Tibial artery (tissue), 4 donors: ENCODE results near the gene SERINC2.

Experiments
- DNase-seq, 2 donors: peaks; one replicate each; pipeline ENCODE4 v3.0.0-alpha.2; 2019
- H3K27ac ChIP-seq, 2 donors: fragments of 200-600 bp; sonication (generic) in 1 of 2; 1 replicate in 1 of 2; 2 replicates in 1 of 2; pipeline ENCODE4 v1.5.1; 2018 to 2019; ENCODE audit warnings: mild to moderate bottlenecking in 1 of 2
- H3K27me3 ChIP-seq, 2 donors: fragments of 200-600 bp; sonication (generic) in 1 of 2; one replicate each; pipeline versions ENCODE4 v1.5.1 to v1.6.0; 2016 to 2019
- H3K36me3 ChIP-seq, 3 donors: fragments of 200-600 bp; sonication (generic) in 2 of 3; one replicate each; pipeline ENCODE4 v1.5.1; 2016 to 2019; ENCODE audit warnings: mild to moderate bottlenecking in 2 of 3
- H3K4me1 ChIP-seq, 4 donors: fragments of 200-600 bp; sonication (generic) in 2 of 4; 1 replicate in 3 of 4; 2 replicates in 1 of 4; pipeline ENCODE4 v1.5.1; 2016 to 2019
- H3K4me3 ChIP-seq, 2 donors: fragments of 200-600 bp; sonication (generic) in 1 of 2; 1 replicate in 1 of 2; 2 replicates in 1 of 2; pipeline ENCODE4 v1.5.1; 2018 to 2019; ENCODE audit warnings: mild to moderate bottlenecking in 2 of 2
- H3K9me3 ChIP-seq, 3 donors: fragments of 200-600 bp; sonication (generic) in 1 of 3; one replicate each; pipeline ENCODE4 v1.5.1; 2016 to 2019
- CTCF ChIP-seq, 2 experiments: fragments of 200-600 bp in 1 of 2; fragments of 450-650 bp in 1 of 2; IDR thresholded peaks; one replicate each; pipeline ENCODE4 v1.5.1; 2017 to 2019; ENCODE audit warnings: antibody characterized with exemption in 2 of 2, mild to moderate bottlenecking in 1 of 2, moderate library complexity in 1 of 2
- intact Hi-C: fragments of 100-400 bp; cut with DNase I; formaldehyde crosslinking; loops from one replicate; pipeline ENCODE4 v1.15.0; 2023; ENCODE audit warnings: low total_unique reads

The SERINC2 gene

GRCh38 chr1:31437433-31438037 is 24.5 kb downstream of the SERINC2 start:
- DNase-seq = no peak
- no peak overlapping the region for H3K4me3 ChIP-seq
- intact Hi-C loops = loop anchor here (10.0 kb wide), 1 partner anchor 107 kb away; no protein-coding TSS in a partner anchor

DNA sequence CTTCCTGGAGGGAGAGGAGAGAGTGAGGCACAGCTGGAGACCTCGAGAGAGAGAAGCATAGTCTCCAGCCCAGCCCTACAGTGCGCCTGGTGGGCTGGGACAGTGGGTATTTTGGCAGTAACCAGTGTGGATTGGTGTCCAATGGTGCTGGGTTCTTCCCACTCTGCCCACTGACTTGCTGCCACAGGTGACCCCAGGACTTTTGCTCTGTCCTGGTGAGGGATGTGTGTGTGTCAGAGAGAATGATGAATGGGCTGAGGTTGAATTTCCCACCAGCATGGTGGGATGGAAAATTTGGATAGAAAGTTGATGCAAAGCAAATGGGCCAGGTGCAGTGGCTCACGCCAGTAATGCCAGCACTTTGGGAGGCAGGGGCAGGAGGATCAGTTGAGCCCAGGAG is 26.3 kb downstream of the SERINC2 start:
- H3K9me3 ChIP-seq = no peaks in the 10 kb centered on the region
- H3K27me3 ChIP-seq = peaks cover 0 to 9% of the 10 kb centered on the region in 2 donors
- H3K4me1 ChIP-seq = no peaks in the 10 kb centered on the region
- DNase-seq = no peak
- no peak overlapping the region for H3K4me3 ChIP-seq
- H3K27ac ChIP-seq = no peak overlapping the region
- H3K36me3 ChIP-seq = no peaks in the 10 kb centered on the region
- TF ChIP-seq CTCF (IDR thresholded peaks at IDR 0.05) = no peak
- intact Hi-C loops = loop anchor here (10.0 kb wide), 1 partner anchor 106 kb away; no protein-coding TSS in a partner anchor

More at GRCh38 chr1:31437433-31438037, 24.5 kb downstream of the SERINC2 start:
- Histone ChIP-seq H3K36me3 (no peaks in the 10 kb centered on the region), H3K27me3 (peaks cover 0 to 9% of the 10 kb centered on the region in 2 donors), H3K4me1 (no peaks in the 10 kb centered on the region), H3K27ac (no peak overlapping the region), H3K9me3 (no peaks in the 10 kb centered on the region)
- TF ChIP-seq CTCF (IDR thresholded peaks at IDR 0.05) = no peak

- no peak for TF ChIP-seq CTCF (IDR thresholded peaks at IDR 0.05)
- no peaks in the 10 kb centered on the region for H3K9me3 ChIP-seq
- H3K4me3 ChIP-seq = no peak overlapping the region
- no peaks in the 10 kb centered on the region for H3K36me3 ChIP-seq
- no peak overlapping the region for H3K27ac ChIP-seq
- H3K4me1 ChIP-seq = no peaks in the 10 kb centered on the region
- intact Hi-C loops = no loop called here
- H3K27me3 ChIP-seq = peaks cover 0 to 6% of the 10 kb centered on the region in 2 donors
- DNase-seq = no peak
These were observed 28.1 kb downstream of the SERINC2 start for GRCh38 chr1:31441073-31441472.

- no peak overlapping the region for H3K4me3 ChIP-seq
- H3K36me3 ChIP-seq = no peaks in the 10 kb centered on the region
- H3K9me3 ChIP-seq = no peaks in the 10 kb centered on the region
- no peak for TF ChIP-seq CTCF (IDR thresholded peaks at IDR 0.05)
- no peaks in the 10 kb centered on the region for H3K4me1 ChIP-seq
- peaks cover 0 to 6% of the 10 kb centered on the region in 2 donors for H3K27me3 ChIP-seq
- intact Hi-C loops = no loop called here
- no peak overlapping the region for H3K27ac ChIP-seq
- no peak for DNase-seq
These were observed 28.5 kb downstream of the SERINC2 start for GRCh38 chr1:31441558-31441957.

DNA sequence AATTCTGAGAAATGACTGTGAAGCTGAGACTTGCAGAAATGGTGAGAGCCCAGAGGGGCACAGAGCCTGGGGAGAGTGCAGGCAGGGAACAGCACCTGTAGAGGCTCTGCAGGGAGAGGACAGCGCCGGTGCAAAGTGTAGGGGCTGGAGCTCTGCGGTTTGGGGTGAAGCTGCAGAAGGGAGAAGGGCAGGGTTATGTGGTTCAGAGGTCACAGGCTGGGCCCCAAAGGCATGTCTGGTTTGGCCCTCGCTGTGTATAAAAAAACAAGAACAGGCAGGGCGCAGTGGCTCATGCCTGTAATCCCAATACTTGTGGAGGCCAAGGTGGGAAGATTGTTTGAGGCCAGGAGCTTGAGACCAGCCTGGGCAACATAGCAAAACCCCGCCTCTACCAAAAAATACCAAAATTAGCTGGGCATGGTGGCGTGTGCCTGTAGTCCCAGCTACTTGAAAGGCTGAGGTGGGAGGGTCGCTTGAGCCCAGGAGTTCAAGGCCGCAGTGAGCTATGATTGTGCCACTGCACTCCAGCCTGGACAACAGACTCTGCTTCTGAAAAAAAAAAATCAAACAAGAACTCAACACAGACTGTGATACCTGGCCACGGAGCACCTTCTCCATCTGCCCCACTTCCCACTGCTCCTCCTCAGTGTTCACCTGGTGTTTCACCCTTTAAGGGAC is 29.1 kb downstream of the SERINC2 start:
- no peak for DNase-seq
- Histone ChIP-seq H3K27ac (no peak overlapping the region), H3K4me1 (no peaks in the 10 kb centered on the region), H3K4me3 (no peak overlapping the region), H3K9me3 (no peaks in the 10 kb centered on the region), H3K27me3 (peaks cover 0 to 3% of the 10 kb centered on the region in 2 donors), H3K36me3 (no peaks in the 10 kb centered on the region)
- TF ChIP-seq CTCF (IDR thresholded peaks at IDR 0.05) = no peak
- intact Hi-C loops = no loop called here
